HEK293 (cell line): Measurements from ENCODE around the gene MPG.

ENCODE experiments used
- MEIS1 ChIP-seq: sonication (generic); formaldehyde crosslinking; IDR thresholded peaks from 2 replicates; pipeline ENCODE4 v1.8.1; 2022; ENCODE audit warnings: missing genetic modification reagents, mild to moderate bottlenecking, borderline replicate concordance
- ZNF114 ChIP-seq: fragments of 450-650 bp; formaldehyde crosslinking; IDR thresholded peaks from 2 replicates; pipeline ENCODE4 v1.5.0; 2017; ENCODE audit warnings: missing biosample characterization, missing genetic modification characterization
- ZNF138 ChIP-seq: fragments of 450-650 bp; formaldehyde crosslinking; IDR thresholded peaks from 2 replicates; pipeline ENCODE4 v1.5.1; 2016; ENCODE audit warnings: missing biosample characterization, missing genetic modification characterization, borderline replicate concordance
- ZNF2 ChIP-seq: fragments of 450-650 bp; formaldehyde crosslinking; IDR thresholded peaks from 2 replicates; pipeline ENCODE4 v1.5.1; 2016; ENCODE audit warnings: missing biosample characterization, missing genetic modification characterization
- ZNF404 ChIP-seq: fragments of 450-650 bp; formaldehyde crosslinking; IDR thresholded peaks from 2 replicates; pipeline ENCODE4 v1.5.1; 2017; ENCODE audit warnings: missing biosample characterization, missing genetic modification characterization
- ZNF571 ChIP-seq: fragments of 450-650 bp; formaldehyde crosslinking; IDR thresholded peaks from 2 replicates; pipeline ENCODE4 v1.5.0; 2017; ENCODE audit warnings: missing biosample characterization, missing genetic modification characterization
- ZNF596 ChIP-seq: fragments of 450-650 bp; IDR thresholded peaks from 2 replicates; pipeline ENCODE4 v1.5.0; 2018; ENCODE audit warnings: missing biosample characterization, mild to moderate bottlenecking, missing genetic modification characterization, moderate library complexity
- ZNF600 ChIP-seq: fragments of 450-650 bp; formaldehyde crosslinking; IDR thresholded peaks from 2 replicates; pipeline ENCODE4 v1.5.1; 2016; ENCODE audit warnings: missing biosample characterization, missing genetic modification characterization
- ZNF621 ChIP-seq: fragments of 450-650 bp; formaldehyde crosslinking; IDR thresholded peaks from 2 replicates; pipeline ENCODE4 v1.5.1; 2017; ENCODE audit warnings: missing biosample characterization, missing genetic modification characterization
- ZNF654 ChIP-seq: fragments of 450-650 bp; formaldehyde crosslinking; IDR thresholded peaks from 2 replicates; pipeline ENCODE4 v1.5.1; 2016; ENCODE audit warnings: low read depth, missing biosample characterization, missing genetic modification characterization
- ZNF670 ChIP-seq: fragments of 450-650 bp; formaldehyde crosslinking; IDR thresholded peaks from 2 replicates; pipeline ENCODE4 v1.5.1; 2016; ENCODE audit warnings: missing biosample characterization, missing genetic modification characterization, low read depth
- ZNF776 ChIP-seq: fragments of 450-650 bp; formaldehyde crosslinking; IDR thresholded peaks from 2 replicates; pipeline ENCODE4 v1.5.0; 2017; ENCODE audit warnings: missing biosample characterization, missing genetic modification characterization, borderline replicate concordance
- TF ChIP-seq, protein P1 (sequence below): fragments of 450-650 bp; formaldehyde crosslinking; IDR thresholded peaks from 2 replicates; pipeline ENCODE4 v1.5.1; 2016; ENCODE audit warnings: missing biosample characterization, missing genetic modification characterization
- TF ChIP-seq, protein P2 (sequence below): fragments of 450-650 bp; formaldehyde crosslinking; IDR thresholded peaks from 2 replicates; pipeline ENCODE4 v1.5.1; 2016; ENCODE audit warnings: missing biosample characterization, missing genetic modification characterization
- TF ChIP-seq, protein P3 (sequence below): fragments of 450-650 bp; formaldehyde crosslinking; IDR thresholded peaks from 2 replicates; pipeline ENCODE4 v1.5.1; 2017; ENCODE audit warnings: missing biosample characterization, missing genetic modification characterization
- TF ChIP-seq, protein P4 (sequence below): fragments of 450-650 bp; formaldehyde crosslinking; IDR thresholded peaks from 2 replicates; pipeline ENCODE4 v1.5.1; 2017; ENCODE audit warnings: missing biosample characterization, mild to moderate bottlenecking, missing genetic modification characterization, moderate library complexity
- TF ChIP-seq, protein P5 (sequence below): fragments of 450-650 bp; formaldehyde crosslinking; IDR thresholded peaks from 2 replicates; pipeline ENCODE4 v1.5.1; 2016; ENCODE audit warnings: missing biosample characterization, missing genetic modification characterization
- TF ChIP-seq, protein P6 (sequence below): fragments of 450-650 bp; formaldehyde crosslinking; IDR thresholded peaks from 2 replicates; pipeline ENCODE4 v1.5.1; 2016; ENCODE audit warnings: missing biosample characterization, missing genetic modification characterization
- TF ChIP-seq, protein P7 (sequence below): fragments of 450-650 bp; formaldehyde crosslinking; IDR thresholded peaks from 2 replicates; pipeline ENCODE4 v1.5.1; 2016; ENCODE audit warnings: missing biosample characterization, missing genetic modification characterization
- TF ChIP-seq, protein P8 (sequence below): fragments of 450-650 bp; formaldehyde crosslinking; IDR thresholded peaks from 2 replicates; pipeline ENCODE4 v1.5.1; 2016; ENCODE audit warnings: missing biosample characterization, missing genetic modification characterization, borderline replicate concordance

Gene MPG

DNA sequence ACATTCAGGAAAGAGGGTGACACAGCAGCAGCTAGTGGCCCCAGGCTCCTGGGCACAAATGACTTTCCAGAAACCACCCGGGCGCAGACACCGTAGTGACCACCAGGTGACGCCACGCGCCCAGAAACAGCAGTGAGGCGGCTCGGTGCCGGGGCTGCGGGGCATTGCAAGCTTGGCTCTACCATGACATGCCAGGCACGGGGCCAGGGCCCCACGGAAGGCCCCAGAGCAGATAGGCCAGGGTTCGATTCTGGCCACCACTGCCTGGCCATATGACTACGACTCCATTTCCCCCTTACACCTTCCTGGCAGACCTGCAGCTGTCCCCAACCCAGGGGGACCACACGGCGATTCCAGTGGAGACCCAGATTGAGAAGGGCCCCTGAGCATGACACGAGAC is 12.3 kb upstream of the MPG start (continued):
- no peak for TF ChIP-seq ZNF596 (tag by site-specific recombination)
- TF ChIP-seq, protein P1, sequence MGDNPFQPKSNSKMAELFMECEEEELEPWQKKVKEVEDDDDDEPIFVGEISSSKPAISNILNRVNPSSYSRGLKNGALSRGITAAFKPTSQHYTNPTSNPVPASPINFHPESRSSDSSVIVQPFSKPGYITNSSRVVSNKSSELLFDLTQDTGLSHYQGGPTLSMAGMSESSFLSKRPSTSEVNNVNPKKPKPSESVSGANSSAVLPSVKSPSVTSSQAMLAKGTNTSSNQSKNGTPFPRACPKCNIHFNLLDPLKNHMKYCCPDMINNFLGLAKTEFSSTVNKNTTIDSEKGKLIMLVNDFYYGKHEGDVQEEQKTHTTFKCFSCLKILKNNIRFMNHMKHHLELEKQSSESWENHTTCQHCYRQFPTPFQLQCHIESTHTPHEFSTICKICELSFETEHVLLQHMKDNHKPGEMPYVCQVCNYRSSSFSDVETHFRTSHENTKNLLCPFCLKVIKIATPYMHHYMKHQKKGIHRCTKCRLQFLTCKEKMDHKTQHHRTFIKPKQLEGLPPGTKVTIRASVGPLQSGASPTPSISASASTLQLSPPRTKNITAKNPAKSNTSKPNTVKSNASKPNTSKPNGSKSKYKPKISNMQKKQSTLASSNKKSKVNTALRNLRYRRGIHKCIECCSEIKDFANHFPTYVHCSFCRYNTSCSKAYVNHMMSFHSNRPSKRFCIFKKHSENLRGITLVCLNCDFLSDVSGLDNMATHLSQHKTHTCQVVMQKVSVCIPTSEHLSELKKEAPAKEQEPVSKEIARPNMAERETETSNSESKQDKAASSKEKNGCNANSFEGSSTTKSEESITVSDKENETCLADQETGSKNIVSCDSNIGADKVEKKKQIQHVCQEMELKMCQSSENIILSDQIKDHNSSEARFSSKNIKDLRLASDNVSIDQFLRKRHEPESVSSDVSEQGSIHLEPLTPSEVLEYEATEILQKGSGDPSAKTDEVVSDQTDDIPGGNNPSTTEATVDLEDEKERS = no peak
- no peak for TF ChIP-seq ZNF670
- no peak for TF ChIP-seq ZNF114 (tag by site-specific recombination)
- TF ChIP-seq ZNF2 (tag by site-specific recombination) = peak; percentile 86; the same call in 1 of the 2 replicates
- TF ChIP-seq, protein P2, sequence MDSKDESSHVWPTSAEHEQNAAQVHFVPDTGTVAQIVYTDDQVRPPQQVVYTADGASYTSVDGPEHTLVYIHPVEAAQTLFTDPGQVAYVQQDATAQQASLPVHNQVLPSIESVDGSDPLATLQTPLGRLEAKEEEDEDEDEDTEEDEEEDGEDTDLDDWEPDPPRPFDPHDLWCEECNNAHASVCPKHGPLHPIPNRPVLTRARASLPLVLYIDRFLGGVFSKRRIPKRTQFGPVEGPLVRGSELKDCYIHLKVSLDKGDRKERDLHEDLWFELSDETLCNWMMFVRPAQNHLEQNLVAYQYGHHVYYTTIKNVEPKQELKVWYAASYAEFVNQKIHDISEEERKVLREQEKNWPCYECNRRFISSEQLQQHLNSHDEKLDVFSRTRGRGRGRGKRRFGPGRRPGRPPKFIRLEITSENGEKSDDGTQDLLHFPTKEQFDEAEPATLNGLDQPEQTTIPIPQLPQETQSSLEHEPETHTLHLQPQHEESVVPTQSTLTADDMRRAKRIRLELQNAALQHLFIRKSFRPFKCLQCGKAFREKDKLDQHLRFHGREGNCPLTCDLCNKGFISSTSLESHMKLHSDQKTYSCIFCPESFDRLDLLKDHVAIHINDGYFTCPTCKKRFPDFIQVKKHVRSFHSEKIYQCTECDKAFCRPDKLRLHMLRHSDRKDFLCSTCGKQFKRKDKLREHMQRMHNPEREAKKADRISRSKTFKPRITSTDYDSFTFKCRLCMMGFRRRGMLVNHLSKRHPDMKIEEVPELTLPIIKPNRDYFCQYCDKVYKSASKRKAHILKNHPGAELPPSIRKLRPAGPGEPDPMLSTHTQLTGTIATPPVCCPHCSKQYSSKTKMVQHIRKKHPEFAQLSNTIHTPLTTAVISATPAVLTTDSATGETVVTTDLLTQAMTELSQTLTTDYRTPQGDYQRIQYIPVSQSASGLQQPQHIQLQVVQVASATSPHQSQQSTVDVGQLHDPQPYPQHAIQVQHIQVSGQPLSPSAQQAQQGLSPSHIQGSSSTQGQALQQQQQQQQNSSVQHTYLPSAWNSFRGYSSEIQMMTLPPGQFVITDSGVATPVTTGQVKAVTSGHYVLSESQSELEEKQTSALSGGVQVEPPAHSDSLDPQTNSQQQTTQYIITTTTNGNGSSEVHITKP (tag by site-specific recombination) = peak; percentile 57; the same call in 1 of the 2 replicates
- no peak for TF ChIP-seq ZNF571 (tag by site-specific recombination)
- no peak for TF ChIP-seq ZNF776 (tag by site-specific recombination)
- no peak for TF ChIP-seq ZNF621 (tag by site-specific recombination)
- peak; percentile 62; the same call in 1 of the 2 replicates for TF ChIP-seq ZNF600
- TF ChIP-seq MEIS1 (CRISPR knock-in tag) = no peak
- TF ChIP-seq, protein P3, sequence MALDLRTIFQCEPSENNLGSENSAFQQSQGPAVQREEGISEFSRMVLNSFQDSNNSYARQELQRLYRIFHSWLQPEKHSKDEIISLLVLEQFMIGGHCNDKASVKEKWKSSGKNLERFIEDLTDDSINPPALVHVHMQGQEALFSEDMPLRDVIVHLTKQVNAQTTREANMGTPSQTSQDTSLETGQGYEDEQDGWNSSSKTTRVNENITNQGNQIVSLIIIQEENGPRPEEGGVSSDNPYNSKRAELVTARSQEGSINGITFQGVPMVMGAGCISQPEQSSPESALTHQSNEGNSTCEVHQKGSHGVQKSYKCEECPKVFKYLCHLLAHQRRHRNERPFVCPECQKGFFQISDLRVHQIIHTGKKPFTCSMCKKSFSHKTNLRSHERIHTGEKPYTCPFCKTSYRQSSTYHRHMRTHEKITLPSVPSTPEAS (tag by site-specific recombination) = peak; percentile 40; the same call in 1 of the 2 replicates
- TF ChIP-seq, protein P4, sequence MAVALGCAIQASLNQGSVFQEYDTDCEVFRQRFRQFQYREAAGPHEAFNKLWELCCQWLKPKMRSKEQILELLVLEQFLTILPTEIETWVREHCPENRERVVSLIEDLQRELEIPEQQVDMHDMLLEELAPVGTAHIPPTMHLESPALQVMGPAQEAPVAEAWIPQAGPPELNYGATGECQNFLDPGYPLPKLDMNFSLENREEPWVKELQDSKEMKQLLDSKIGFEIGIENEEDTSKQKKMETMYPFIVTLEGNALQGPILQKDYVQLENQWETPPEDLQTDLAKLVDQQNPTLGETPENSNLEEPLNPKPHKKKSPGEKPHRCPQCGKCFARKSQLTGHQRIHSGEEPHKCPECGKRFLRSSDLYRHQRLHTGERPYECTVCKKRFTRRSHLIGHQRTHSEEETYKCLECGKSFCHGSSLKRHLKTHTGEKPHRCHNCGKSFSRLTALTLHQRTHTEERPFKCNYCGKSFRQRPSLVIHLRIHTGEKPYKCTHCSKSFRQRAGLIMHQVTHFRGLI (tag by site-specific recombination) = no peak
- TF ChIP-seq, protein P5, sequence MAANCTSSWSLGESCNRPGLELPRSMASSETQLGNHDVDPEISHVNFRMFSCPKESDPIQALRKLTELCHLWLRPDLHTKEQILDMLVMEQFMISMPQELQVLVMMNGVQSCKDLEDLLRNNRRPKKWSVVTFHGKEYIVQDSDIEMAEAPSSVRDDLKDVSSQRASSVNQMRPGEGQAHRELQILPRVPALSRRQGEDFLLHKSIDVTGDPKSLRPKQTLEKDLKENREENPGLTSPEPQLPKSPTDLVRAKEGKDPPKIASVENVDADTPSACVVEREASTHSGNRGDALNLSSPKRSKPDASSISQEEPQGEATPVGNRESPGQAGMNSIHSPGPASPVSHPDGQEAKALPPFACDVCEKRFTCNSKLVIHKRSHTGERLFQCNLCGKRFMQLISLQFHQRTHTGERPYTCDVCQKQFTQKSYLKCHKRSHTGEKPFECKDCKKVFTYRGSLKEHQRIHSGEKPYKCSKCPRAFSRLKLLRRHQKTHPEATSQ = no peak
- peak; percentile 94 for TF ChIP-seq ZNF654
- no peak for TF ChIP-seq ZNF404 (tag by site-specific recombination)
- TF ChIP-seq ZNF138 (tag by site-specific recombination) = no peak
- TF ChIP-seq, protein P6, sequence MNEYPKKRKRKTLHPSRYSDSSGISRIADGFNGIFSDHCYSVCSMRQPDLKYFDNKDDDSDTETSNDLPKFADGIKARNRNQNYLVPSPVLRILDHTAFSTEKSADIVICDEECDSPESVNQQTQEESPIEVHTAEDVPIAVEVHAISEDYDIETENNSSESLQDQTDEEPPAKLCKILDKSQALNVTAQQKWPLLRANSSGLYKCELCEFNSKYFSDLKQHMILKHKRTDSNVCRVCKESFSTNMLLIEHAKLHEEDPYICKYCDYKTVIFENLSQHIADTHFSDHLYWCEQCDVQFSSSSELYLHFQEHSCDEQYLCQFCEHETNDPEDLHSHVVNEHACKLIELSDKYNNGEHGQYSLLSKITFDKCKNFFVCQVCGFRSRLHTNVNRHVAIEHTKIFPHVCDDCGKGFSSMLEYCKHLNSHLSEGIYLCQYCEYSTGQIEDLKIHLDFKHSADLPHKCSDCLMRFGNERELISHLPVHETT (tag by site-specific recombination) = 0 out of 2 replicates have a peak, but pooled peaks have one; percentile 34
- TF ChIP-seq, protein P7, sequence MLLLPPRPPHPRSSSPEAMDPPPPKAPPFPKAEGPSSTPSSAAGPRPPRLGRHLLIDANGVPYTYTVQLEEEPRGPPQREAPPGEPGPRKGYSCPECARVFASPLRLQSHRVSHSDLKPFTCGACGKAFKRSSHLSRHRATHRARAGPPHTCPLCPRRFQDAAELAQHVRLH (tag by site-specific recombination) = no peak
- TF ChIP-seq, protein P8, sequence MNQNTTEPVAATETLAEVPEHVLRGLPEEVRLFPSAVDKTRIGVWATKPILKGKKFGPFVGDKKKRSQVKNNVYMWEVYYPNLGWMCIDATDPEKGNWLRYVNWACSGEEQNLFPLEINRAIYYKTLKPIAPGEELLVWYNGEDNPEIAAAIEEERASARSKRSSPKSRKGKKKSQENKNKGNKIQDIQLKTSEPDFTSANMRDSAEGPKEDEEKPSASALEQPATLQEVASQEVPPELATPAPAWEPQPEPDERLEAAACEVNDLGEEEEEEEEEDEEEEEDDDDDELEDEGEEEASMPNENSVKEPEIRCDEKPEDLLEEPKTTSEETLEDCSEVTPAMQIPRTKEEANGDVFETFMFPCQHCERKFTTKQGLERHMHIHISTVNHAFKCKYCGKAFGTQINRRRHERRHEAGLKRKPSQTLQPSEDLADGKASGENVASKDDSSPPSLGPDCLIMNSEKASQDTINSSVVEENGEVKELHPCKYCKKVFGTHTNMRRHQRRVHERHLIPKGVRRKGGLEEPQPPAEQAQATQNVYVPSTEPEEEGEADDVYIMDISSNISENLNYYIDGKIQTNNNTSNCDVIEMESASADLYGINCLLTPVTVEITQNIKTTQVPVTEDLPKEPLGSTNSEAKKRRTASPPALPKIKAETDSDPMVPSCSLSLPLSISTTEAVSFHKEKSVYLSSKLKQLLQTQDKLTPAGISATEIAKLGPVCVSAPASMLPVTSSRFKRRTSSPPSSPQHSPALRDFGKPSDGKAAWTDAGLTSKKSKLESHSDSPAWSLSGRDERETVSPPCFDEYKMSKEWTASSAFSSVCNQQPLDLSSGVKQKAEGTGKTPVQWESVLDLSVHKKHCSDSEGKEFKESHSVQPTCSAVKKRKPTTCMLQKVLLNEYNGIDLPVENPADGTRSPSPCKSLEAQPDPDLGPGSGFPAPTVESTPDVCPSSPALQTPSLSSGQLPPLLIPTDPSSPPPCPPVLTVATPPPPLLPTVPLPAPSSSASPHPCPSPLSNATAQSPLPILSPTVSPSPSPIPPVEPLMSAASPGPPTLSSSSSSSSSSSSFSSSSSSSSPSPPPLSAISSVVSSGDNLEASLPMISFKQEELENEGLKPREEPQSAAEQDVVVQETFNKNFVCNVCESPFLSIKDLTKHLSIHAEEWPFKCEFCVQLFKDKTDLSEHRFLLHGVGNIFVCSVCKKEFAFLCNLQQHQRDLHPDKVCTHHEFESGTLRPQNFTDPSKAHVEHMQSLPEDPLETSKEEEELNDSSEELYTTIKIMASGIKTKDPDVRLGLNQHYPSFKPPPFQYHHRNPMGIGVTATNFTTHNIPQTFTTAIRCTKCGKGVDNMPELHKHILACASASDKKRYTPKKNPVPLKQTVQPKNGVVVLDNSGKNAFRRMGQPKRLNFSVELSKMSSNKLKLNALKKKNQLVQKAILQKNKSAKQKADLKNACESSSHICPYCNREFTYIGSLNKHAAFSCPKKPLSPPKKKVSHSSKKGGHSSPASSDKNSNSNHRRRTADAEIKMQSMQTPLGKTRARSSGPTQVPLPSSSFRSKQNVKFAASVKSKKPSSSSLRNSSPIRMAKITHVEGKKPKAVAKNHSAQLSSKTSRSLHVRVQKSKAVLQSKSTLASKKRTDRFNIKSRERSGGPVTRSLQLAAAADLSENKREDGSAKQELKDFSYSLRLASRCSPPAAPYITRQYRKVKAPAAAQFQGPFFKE (tag by site-specific recombination) = 0 out of 2 replicates have a peak, but pooled peaks have one; percentile 41
